ENCODE results near the gene SLC40A1. TPM values are rescaled to one million over a fixed set of nuclear protein-coding genes. Genes with fewer than 3 reads are reported as not detected.

Gene SLC40A1
- total RNA-seq, 1 donor = 19.7 TPM

DNA sequence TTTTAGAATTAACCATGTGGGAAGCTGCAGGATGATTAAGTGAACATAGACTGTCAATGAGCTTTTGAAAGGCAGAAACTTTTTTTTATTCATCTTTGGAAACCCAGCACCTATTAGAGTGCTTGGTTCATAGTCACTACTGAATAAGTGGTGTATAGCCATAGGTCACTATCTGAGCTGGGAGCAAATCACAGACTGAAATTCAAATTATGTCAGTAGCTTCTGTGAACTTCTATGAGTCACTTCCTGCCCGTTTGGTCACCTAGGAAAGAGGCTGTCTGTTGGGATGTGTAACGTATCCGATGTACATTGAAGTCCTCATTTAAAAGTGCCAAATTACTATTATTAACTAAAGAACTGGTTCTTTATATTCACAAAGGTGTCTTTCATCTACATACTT lies 20.5 kb upstream of the SLC40A1 start:
- no peak for DNase-seq (ENCODE audit: low read depth)
- TF ChIP-seq, protein P1, sequence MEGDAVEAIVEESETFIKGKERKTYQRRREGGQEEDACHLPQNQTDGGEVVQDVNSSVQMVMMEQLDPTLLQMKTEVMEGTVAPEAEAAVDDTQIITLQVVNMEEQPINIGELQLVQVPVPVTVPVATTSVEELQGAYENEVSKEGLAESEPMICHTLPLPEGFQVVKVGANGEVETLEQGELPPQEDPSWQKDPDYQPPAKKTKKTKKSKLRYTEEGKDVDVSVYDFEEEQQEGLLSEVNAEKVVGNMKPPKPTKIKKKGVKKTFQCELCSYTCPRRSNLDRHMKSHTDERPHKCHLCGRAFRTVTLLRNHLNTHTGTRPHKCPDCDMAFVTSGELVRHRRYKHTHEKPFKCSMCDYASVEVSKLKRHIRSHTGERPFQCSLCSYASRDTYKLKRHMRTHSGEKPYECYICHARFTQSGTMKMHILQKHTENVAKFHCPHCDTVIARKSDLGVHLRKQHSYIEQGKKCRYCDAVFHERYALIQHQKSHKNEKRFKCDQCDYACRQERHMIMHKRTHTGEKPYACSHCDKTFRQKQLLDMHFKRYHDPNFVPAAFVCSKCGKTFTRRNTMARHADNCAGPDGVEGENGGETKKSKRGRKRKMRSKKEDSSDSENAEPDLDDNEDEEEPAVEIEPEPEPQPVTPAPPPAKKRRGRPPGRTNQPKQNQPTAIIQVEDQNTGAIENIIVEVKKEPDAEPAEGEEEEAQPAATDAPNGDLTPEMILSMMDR (IDR thresholded peaks at IDR 0.05; ENCODE audit: insufficient read depth, low read length) = no peak
- no peak overlapping the region for H3K4me3 ChIP-seq (ENCODE audit: low read depth, low read length)

DNA sequence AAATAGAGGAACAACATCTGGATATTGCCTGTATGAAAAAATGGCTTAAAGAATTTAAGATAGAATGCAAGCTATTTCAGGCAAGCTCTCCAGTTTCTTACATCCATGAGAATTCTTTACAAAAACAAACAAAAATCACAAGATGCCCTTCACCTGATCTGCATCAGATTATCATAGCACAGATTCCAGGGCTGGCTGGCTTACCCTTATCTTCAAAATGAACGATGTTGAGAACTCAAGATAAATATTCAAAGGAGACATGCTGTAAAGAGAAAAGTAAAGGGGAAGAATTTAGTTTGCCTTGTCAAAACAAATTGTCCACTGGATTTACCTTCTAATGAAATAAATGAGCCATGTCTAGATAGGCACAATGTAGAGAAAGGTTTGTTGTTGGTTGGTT lies 18.7 kb upstream of the SLC40A1 start:
- peak; percentile 85 for DNase-seq (ENCODE audit: low read depth)
- TF ChIP-seq, protein P1 (IDR thresholded peaks at IDR 0.05; ENCODE audit: insufficient read depth, low read length) = no peak
- no peak overlapping the region for H3K4me3 ChIP-seq (ENCODE audit: low read depth, low read length)

DNA sequence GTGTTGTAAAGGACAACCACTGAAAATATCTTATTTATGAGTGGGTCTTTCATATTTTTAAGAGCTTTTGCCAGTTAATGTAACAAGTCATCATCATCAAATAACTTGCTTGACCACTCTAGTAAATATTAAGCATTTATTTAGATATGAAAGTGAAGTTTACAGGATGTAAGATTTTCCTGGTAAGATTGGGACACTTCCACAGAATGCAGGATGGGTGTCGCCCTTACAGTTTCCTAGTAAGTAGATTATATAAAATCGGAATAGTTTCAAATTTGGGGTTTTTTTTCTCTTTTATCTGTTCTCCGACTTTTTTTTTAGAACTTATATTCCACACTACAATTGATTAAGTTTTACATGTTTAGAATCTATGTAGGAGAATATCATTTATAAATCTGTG lies 14.8 kb upstream of the SLC40A1 start:
- no peak overlapping the region for H3K4me3 ChIP-seq (ENCODE audit: low read depth, low read length)
- DNase-seq (ENCODE audit: low read depth) = no peak
- TF ChIP-seq, protein P1 (IDR thresholded peaks at IDR 0.05; ENCODE audit: insufficient read depth, low read length) = no peak

DNA sequence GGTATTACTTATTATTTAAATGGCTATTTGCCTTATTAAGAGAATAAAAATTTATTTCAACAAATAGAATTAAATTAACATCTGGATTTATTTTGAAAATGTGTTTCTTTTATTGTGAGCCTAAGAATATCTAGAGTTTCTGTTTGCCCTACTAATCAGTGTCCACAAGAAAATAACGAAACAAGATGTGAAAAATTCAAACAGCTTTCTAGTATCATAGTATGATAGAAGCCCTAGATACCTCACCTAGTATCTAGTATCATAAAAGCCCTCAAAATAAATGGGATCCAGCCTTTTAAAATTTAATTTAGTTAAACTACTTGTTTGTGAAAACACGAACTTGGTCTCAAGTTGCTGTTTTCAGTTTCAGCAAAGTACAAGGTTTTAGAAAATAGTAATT lies 13.7 kb upstream of the SLC40A1 start:
- TF ChIP-seq, protein P1 (IDR thresholded peaks at IDR 0.05; ENCODE audit: insufficient read depth, low read length) = no peak
- no peak for DNase-seq (ENCODE audit: low read depth)
- H3K4me3 ChIP-seq (ENCODE audit: low read depth, low read length) = no peak overlapping the region

DNA sequence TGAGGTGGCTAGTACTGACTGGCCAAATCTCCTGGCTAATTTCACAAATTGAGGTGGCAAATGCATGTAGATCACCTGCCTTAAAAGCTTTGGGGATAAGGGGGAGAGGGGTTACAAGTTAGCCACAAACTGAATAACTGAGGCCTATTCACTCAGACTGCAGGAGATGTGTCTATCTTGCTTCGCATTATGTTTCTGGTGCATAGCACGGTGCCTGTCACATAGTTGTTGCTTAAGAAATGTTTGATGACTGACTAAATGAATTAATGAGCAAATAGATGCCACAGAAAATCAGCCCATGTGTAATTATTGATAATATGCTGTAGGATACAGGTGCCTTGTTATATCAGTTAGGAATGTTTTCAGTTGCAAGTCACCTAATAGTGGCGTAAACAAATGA lies 12.5 kb upstream of the SLC40A1 start:
- no peak for DNase-seq (ENCODE audit: low read depth)
- no peak overlapping the region for H3K4me3 ChIP-seq (ENCODE audit: low read depth, low read length)
- TF ChIP-seq, protein P1 (IDR thresholded peaks at IDR 0.05; ENCODE audit: insufficient read depth, low read length) = no peak

DNA sequence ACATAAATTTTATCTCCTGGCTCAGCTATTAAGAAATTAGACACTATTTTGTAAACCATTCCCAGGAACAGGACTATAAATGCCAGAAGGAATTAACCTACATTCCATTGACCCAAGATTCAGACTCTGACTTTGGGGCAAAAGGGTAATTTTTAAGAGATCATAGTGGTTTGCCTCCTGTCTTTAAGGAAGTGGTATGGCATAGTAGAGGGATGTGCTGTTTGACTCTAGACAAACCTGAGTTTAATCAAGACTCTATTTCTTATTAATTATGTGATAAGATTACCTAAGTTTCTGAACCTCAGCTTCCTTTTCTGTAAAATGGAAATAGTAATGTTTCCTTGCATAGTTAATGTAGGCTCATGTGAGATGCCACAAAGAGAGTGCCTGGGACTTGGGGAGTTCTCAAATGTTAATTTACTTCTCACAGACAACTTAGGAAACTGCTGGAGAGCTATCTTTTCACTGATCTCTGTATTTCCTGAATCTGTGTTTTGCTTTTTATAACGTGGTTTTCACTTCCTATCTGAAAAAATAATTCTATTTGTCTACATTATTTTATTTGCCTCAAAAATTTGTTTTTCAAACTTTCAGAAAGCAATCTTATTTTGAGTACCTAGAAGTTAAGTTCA lies 11.9 kb upstream of the SLC40A1 start:
- TF ChIP-seq, protein P1 (IDR thresholded peaks at IDR 0.05; ENCODE audit: insufficient read depth, low read length) = no peak
- no peak overlapping the region for H3K4me3 ChIP-seq (ENCODE audit: low read depth, low read length)
- DNase-seq (ENCODE audit: low read depth) = no peak

DNA sequence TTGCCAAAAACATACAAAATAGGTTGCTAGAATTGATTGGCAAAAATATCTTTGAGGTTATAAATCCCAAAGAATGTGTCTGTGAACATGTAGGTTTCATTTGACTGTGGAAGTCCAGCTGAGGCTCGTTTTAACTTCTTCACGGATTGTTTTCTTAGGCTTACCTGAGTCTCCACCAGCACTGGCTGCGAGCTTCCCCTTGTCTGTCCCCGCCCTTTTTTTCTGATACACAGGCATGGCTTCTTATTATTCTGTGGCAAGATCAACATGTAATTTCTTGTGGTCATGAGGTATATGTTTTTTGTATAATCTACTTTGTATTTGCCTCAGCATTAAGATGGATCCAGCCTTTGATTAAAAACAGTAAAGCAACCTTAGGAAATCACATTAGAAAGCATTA lies 7.2 kb upstream of the SLC40A1 start:
- no peak overlapping the region for H3K4me3 ChIP-seq (ENCODE audit: low read depth, low read length)
- TF ChIP-seq, protein P1 (IDR thresholded peaks at IDR 0.05; ENCODE audit: insufficient read depth, low read length) = no peak
- DNase-seq (ENCODE audit: low read depth) = no peak

Data from fibroblast of the aortic adventitia (primary cell).